Measurements from ENCODE around the gene TRAF7.
A peak's percentile ranks its signal among the peaks of the same experiment; 100 is the strongest.
"Not testable (repeated sequence)": the region's sequence is repeated elsewhere in the genome, so short reads cannot be mapped to it uniquely, and the experiment has no call there.

TRAF7 gene

GRCh38 chr16:2155091-2155950 lies at the start of gene TRAF7:
Gene TRAF7, plus strand, starts transcription at chr16:2155782. Its CDS starts 8,139 bp downstream, at chr16:2163921.
- TF ChIP-seq CTCF (IDR thresholded peaks at IDR 0.05), result peak; percentile 61
- no peaks in the 10 kb centered on the region for H3K9me3 ChIP-seq
- peaks cover 40 to 41% of the 10 kb centered on the region in 2 experiments for H3K4me1 ChIP-seq (ENCODE audit: control insufficient read depth in 1 of 2, insufficient read depth in 1 of 2, low read depth in 1 of 2, low read length in 1 of 2)

GRCh38 chr16:2106211-2106610 lies 49.4 kb upstream of the TRAF7 start:
- not testable (repeated sequence) for H3K4me3 ChIP-seq (ENCODE audit: low read depth in 1 of 2, low read length in 1 of 2); H3K4me1 ChIP-seq (ENCODE audit: control insufficient read depth in 1 of 2, insufficient read depth in 1 of 2, low read depth in 1 of 2, low read length in 1 of 2); H3K27me3 ChIP-seq; H3K9me3 ChIP-seq; H3K27ac ChIP-seq
- H3K36me3 ChIP-seq, result peaks cover 43% of the 10 kb centered on the region

More at GRCh38 chr16:2155091-2155950, at the start of gene TRAF7:
- peak within 1 kb of the TSS; percentile 86 for H3K4me3 ChIP-seq (ENCODE audit: low read depth in 1 of 2, low read length in 1 of 2)
- H3K36me3 ChIP-seq, result peaks cover 3% of the 10 kb centered on the region
- peak within 1 kb of the TSS; percentile 88 for H3K27ac ChIP-seq
- H3K27me3 ChIP-seq, result peaks cover 5% of the 10 kb centered on the region

GRCh38 chr16:2107121-2107790 lies 48.3 kb upstream of the TRAF7 start:
- not testable (repeated sequence) for H3K9me3 ChIP-seq; H3K27me3 ChIP-seq; H3K27ac ChIP-seq; H3K4me1 ChIP-seq (ENCODE audit: control insufficient read depth in 1 of 2, insufficient read depth in 1 of 2, low read depth in 1 of 2, low read length in 1 of 2); H3K4me3 ChIP-seq (ENCODE audit: low read depth in 1 of 2, low read length in 1 of 2)
- peaks cover 53% of the 10 kb centered on the region for H3K36me3 ChIP-seq

- H3K27ac ChIP-seq; H3K27me3 ChIP-seq; H3K4me3 ChIP-seq (ENCODE audit: low read depth in 1 of 2, low read length in 1 of 2); H3K4me1 ChIP-seq (ENCODE audit: control insufficient read depth in 1 of 2, insufficient read depth in 1 of 2, low read depth in 1 of 2, low read length in 1 of 2); H3K9me3 ChIP-seq: not testable (repeated sequence)
- peaks cover 52% of the 10 kb centered on the region for H3K36me3 ChIP-seq
Observed at GRCh38 chr16:2107791-2108125, 47.8 kb upstream of the TRAF7 start.

- not testable (repeated sequence) for H3K4me3 ChIP-seq (ENCODE audit: low read depth in 1 of 2, low read length in 1 of 2); H3K9me3 ChIP-seq; H3K4me1 ChIP-seq (ENCODE audit: control insufficient read depth in 1 of 2, insufficient read depth in 1 of 2, low read depth in 1 of 2, low read length in 1 of 2); H3K27ac ChIP-seq; H3K27me3 ChIP-seq
- peaks cover 53% of the 10 kb centered on the region for H3K36me3 ChIP-seq
Observed at GRCh38 chr16:2108446-2109270, 46.9 kb upstream of the TRAF7 start.

GRCh38 chr16:2109271-2109580 lies 46.4 kb upstream of the TRAF7 start:
- H3K4me1 ChIP-seq (ENCODE audit: control insufficient read depth in 1 of 2, insufficient read depth in 1 of 2, low read depth in 1 of 2, low read length in 1 of 2); H3K4me3 ChIP-seq (ENCODE audit: low read depth in 1 of 2, low read length in 1 of 2); H3K27me3 ChIP-seq; H3K27ac ChIP-seq; H3K9me3 ChIP-seq: not testable (repeated sequence)
- peaks cover 57% of the 10 kb centered on the region for H3K36me3 ChIP-seq

GRCh38 chr16:2109872-2110271 lies 45.7 kb upstream of the TRAF7 start:
- H3K27me3 ChIP-seq; H3K27ac ChIP-seq; H3K4me1 ChIP-seq (ENCODE audit: control insufficient read depth in 1 of 2, insufficient read depth in 1 of 2, low read depth in 1 of 2, low read length in 1 of 2); H3K4me3 ChIP-seq (ENCODE audit: low read depth in 1 of 2, low read length in 1 of 2); H3K9me3 ChIP-seq: not testable (repeated sequence)
- H3K36me3 ChIP-seq, result peaks cover 59% of the 10 kb centered on the region

GRCh38 chr16:2110332-2111008 lies 45.1 kb upstream of the TRAF7 start:
- not testable (repeated sequence) for H3K9me3 ChIP-seq; H3K27ac ChIP-seq; H3K4me1 ChIP-seq (ENCODE audit: control insufficient read depth in 1 of 2, insufficient read depth in 1 of 2, low read depth in 1 of 2, low read length in 1 of 2); H3K4me3 ChIP-seq (ENCODE audit: low read depth in 1 of 2, low read length in 1 of 2); H3K27me3 ChIP-seq
- peaks cover 59% of the 10 kb centered on the region for H3K36me3 ChIP-seq

- not testable (repeated sequence) for H3K27ac ChIP-seq; H3K9me3 ChIP-seq; H3K4me1 ChIP-seq (ENCODE audit: control insufficient read depth in 1 of 2, insufficient read depth in 1 of 2, low read depth in 1 of 2, low read length in 1 of 2); H3K27me3 ChIP-seq; H3K4me3 ChIP-seq (ENCODE audit: low read depth in 1 of 2, low read length in 1 of 2)
- H3K36me3 ChIP-seq, result peaks cover 56% of the 10 kb centered on the region
Observed at GRCh38 chr16:2111009-2111353, 44.6 kb upstream of the TRAF7 start.

GRCh38 chr16:2111412-2112335 lies 43.9 kb upstream of the TRAF7 start:
- H3K4me1 ChIP-seq (ENCODE audit: control insufficient read depth in 1 of 2, insufficient read depth in 1 of 2, low read depth in 1 of 2, low read length in 1 of 2); H3K4me3 ChIP-seq (ENCODE audit: low read depth in 1 of 2, low read length in 1 of 2); H3K27me3 ChIP-seq; H3K27ac ChIP-seq; H3K9me3 ChIP-seq: not testable (repeated sequence)
- H3K36me3 ChIP-seq, result peaks cover 60% of the 10 kb centered on the region

- not testable (repeated sequence) for H3K27ac ChIP-seq; H3K9me3 ChIP-seq; H3K4me1 ChIP-seq (ENCODE audit: control insufficient read depth in 1 of 2, insufficient read depth in 1 of 2, low read depth in 1 of 2, low read length in 1 of 2); H3K4me3 ChIP-seq (ENCODE audit: low read depth in 1 of 2, low read length in 1 of 2); H3K27me3 ChIP-seq
- peaks cover 60% of the 10 kb centered on the region for H3K36me3 ChIP-seq
Observed at GRCh38 chr16:2112539-2113106, 43.0 kb upstream of the TRAF7 start.
